ENCODE measurements around the gene ACTR1B.
"Not testable (repeated sequence)": the region's sequence is repeated elsewhere in the genome, so short reads cannot be mapped to it uniquely, and the experiment has no call there.

The ACTR1B gene

GRCh38 chr2:97673182-97673914 lies 9.5 kb upstream of the ACTR1B start:
- intact Hi-C loops (cut with DNase I; ENCODE audit: low total_unique reads): no loop called here
- DNase-seq: no peak

GRCh38 chr2:97672606-97673140 lies 8.8 kb upstream of the ACTR1B start:
- DNase-seq; intact Hi-C loops (cut with DNase I; ENCODE audit: low total_unique reads); H3K9me3 ChIP-seq; H3K4me3 ChIP-seq; H3K27me3 ChIP-seq; H3K27ac ChIP-seq; H3K36me3 ChIP-seq; H3K4me1 ChIP-seq: not testable (repeated sequence)

More at GRCh38 chr2:97673182-97673914, 9.5 kb upstream of the ACTR1B start:
- no peaks in the 10 kb centered on the region for H3K27me3 ChIP-seq
- H3K27ac ChIP-seq: no peak overlapping the region
- H3K9me3 ChIP-seq: no peaks in the 10 kb centered on the region
- TF ChIP-seq, protein P1, sequence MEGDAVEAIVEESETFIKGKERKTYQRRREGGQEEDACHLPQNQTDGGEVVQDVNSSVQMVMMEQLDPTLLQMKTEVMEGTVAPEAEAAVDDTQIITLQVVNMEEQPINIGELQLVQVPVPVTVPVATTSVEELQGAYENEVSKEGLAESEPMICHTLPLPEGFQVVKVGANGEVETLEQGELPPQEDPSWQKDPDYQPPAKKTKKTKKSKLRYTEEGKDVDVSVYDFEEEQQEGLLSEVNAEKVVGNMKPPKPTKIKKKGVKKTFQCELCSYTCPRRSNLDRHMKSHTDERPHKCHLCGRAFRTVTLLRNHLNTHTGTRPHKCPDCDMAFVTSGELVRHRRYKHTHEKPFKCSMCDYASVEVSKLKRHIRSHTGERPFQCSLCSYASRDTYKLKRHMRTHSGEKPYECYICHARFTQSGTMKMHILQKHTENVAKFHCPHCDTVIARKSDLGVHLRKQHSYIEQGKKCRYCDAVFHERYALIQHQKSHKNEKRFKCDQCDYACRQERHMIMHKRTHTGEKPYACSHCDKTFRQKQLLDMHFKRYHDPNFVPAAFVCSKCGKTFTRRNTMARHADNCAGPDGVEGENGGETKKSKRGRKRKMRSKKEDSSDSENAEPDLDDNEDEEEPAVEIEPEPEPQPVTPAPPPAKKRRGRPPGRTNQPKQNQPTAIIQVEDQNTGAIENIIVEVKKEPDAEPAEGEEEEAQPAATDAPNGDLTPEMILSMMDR (IDR thresholded peaks at IDR 0.05): no peak
- no peaks in the 10 kb centered on the region for H3K4me1 ChIP-seq
- H3K36me3 ChIP-seq: no peaks in the 10 kb centered on the region
- no peak overlapping the region for H3K4me3 ChIP-seq

- H3K4me1 ChIP-seq: no peaks in the 10 kb centered on the region
- H3K36me3 ChIP-seq: no peaks in the 10 kb centered on the region
- no peak overlapping the region for H3K4me3 ChIP-seq
- H3K27me3 ChIP-seq: no peaks in the 10 kb centered on the region
- DNase-seq: no peak
- intact Hi-C loops (cut with DNase I; ENCODE audit: low total_unique reads): no loop called here
- no peak overlapping the region for H3K27ac ChIP-seq
- TF ChIP-seq, protein P1 (IDR thresholded peaks at IDR 0.05): no peak
- H3K9me3 ChIP-seq: no peaks in the 10 kb centered on the region
Observed at GRCh38 chr2:97671526-97671925, 7.7 kb upstream of the ACTR1B start.

DNA sequence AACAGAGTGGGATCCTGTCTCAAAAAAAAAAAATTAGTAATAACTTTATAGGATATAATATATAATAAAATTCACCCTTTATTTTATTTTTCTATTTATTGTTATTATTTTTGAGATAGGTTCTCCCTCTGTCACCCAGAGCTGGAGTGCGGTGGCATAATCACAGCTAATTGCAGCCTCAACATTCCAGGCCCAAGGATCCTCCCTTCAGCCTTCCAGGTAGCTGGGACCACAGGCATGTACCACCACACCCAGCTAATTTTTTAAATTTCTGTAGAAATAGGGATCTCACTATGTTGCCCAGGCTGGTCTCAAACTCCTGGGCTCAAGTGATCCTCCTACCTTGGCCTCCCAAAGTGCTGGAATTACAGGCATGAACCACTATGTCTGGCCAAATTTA lies 6.6 kb upstream of the ACTR1B start:
- Histone ChIP-seq H3K4me1 (no peaks in the 10 kb centered on the region), H3K27ac (no peak overlapping the region), H3K36me3 (no peaks in the 10 kb centered on the region), H3K9me3 (no peaks in the 10 kb centered on the region), H3K27me3 (no peaks in the 10 kb centered on the region), H3K4me3 (no peak overlapping the region)
- no peak for DNase-seq
- TF ChIP-seq, protein P1 (IDR thresholded peaks at IDR 0.05): no peak
- intact Hi-C loops (cut with DNase I; ENCODE audit: low total_unique reads): no loop called here

DNA sequence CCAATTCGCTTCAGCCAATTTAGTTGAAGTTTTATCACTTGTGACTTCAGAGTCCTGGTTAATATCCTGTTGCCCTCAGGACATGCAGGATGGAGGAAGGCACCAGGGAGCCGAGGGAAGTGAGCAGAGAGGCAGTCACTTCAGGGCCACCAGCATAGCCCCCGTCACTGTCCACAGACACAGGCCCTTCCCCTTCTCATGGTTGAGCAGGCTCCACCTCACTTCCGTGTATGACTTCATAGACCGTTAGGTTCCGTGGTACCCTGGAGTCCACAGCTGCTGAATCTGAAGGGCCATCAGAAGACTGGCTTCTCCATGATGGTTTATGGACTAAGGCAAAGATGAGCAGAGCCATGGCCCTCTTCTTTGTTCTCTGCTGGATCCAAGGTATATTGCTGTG lies 5.6 kb upstream of the ACTR1B start, which contains the start of gene C2orf92:
TSS of gene C2orf92 (plus strand) at position 266 of the 400 bp plus-strand sequence. CDS start at position 342, 76 bp downstream.
- no peaks in the 10 kb centered on the region for H3K9me3 ChIP-seq
- H3K27ac ChIP-seq: no peak within 1 kb of the TSS
- H3K36me3 ChIP-seq: no peaks in the 10 kb centered on the region
- H3K4me1 ChIP-seq: peaks cover 0 to 6% (median 2%) of the 10 kb centered on the region in 4 donors
- no peaks in the 10 kb centered on the region for H3K27me3 ChIP-seq
- DNase-seq: no peak
- intact Hi-C loops (cut with DNase I; ENCODE audit: low total_unique reads): no loop called here
- TF ChIP-seq, protein P1 (IDR thresholded peaks at IDR 0.05): no peak
- no peak within 1 kb of the TSS for H3K4me3 ChIP-seq

DNA sequence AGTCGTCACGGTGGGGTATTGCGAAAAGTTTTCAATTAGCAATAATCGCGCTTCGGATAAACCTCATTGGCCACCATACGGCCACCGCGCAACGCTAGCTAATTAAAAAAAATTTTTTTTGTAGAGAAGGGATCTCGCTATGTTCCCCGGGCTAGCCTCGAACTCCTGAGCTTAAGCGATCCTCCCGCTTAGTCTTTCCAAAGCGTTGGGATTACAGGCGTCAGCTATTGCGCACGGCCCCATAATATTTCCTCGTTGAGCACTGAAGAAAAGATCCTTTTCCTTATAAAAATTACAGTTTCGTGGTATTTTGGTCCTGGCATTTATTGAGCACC lies 759 bp upstream of the ACTR1B start:
- intact Hi-C loops (cut with DNase I; ENCODE audit: low total_unique reads): no loop called here
- H3K36me3 ChIP-seq: peaks cover 0 to 8% (median 0%) of the 10 kb centered on the region in 3 donors
- peak overlapping the region; percentile 89 to 93 for H3K27ac ChIP-seq
- H3K9me3 ChIP-seq: no peaks in the 10 kb centered on the region
- DNase-seq: no peak
- H3K4me3 ChIP-seq: peak overlapping the region; percentile 68 to 77
- H3K27me3 ChIP-seq: no peaks in the 10 kb centered on the region
- peaks cover 0 to 33% (median 27%) of the 10 kb centered on the region in 4 donors for H3K4me1 ChIP-seq
- TF ChIP-seq, protein P1 (IDR thresholded peaks at IDR 0.05): no peak
